Measurements from ENCODE around the gene TESPA1.

- TF ChIP-seq, protein P1, sequence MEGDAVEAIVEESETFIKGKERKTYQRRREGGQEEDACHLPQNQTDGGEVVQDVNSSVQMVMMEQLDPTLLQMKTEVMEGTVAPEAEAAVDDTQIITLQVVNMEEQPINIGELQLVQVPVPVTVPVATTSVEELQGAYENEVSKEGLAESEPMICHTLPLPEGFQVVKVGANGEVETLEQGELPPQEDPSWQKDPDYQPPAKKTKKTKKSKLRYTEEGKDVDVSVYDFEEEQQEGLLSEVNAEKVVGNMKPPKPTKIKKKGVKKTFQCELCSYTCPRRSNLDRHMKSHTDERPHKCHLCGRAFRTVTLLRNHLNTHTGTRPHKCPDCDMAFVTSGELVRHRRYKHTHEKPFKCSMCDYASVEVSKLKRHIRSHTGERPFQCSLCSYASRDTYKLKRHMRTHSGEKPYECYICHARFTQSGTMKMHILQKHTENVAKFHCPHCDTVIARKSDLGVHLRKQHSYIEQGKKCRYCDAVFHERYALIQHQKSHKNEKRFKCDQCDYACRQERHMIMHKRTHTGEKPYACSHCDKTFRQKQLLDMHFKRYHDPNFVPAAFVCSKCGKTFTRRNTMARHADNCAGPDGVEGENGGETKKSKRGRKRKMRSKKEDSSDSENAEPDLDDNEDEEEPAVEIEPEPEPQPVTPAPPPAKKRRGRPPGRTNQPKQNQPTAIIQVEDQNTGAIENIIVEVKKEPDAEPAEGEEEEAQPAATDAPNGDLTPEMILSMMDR (IDR thresholded peaks at IDR 0.05; ENCODE audit: poor library complexity) = no peak
- TF ChIP-seq EZH2phosphoT487 (IDR thresholded peaks at IDR 0.05; ENCODE audit: low read depth, severe bottlenecking, unreplicated experiment) (no peak), EZH2 (IDR thresholded peaks at IDR 0.05; ENCODE audit: borderline replicate concordance) (no peak)
Observed at GRCh38 chr12:54968181-54968730, 16.3 kb downstream of the TESPA1 start.

Data from hepatocyte (in vitro differentiated cells).